ENCODE data around the gene SHROOM2. TPM values are rescaled to one million over a fixed set of nuclear protein-coding genes. Genes with fewer than 3 reads are reported as not detected.
A peak's percentile ranks its signal among the peaks of the same experiment; 100 is the strongest.
"Not testable (repeated sequence)": the region's sequence is repeated elsewhere in the genome, so short reads cannot be mapped to it uniquely, and the experiment has no call there.

The SHROOM2 gene
- total RNA-seq, 1 donor from 2014 or later, result 33.0 TPM

GRCh38 chrX:9781941-9782340 lies 4.3 kb upstream of the SHROOM2 start:
- no peak for DNase-seq (ENCODE audit: low read depth)

GRCh38 chrX:9784332-9784731 lies 1.9 kb upstream of the SHROOM2 start:
- no peak for DNase-seq (ENCODE audit: low read depth)

- peak; percentile 1 for DNase-seq (ENCODE audit: low read depth)
Observed at GRCh38 chrX:9785254-9785943, 830 bp upstream of the SHROOM2 start.

GRCh38 chrX:9786798-9787635 lies 788 bp downstream of the SHROOM2 start:
- DNase-seq (ENCODE audit: low read depth), result peak; percentile 49

GRCh38 chrX:9788911-9789310 lies 2.7 kb downstream of the SHROOM2 start:
- DNase-seq (ENCODE audit: low read depth), result peak; percentile 76

GRCh38 chrX:9789555-9789954 lies 3.3 kb downstream of the SHROOM2 start:
- DNase-seq (ENCODE audit: low read depth), result no peak

GRCh38 chrX:9790866-9791265 lies 4.6 kb downstream of the SHROOM2 start:
- DNase-seq (ENCODE audit: low read depth), result no peak

GRCh38 chrX:9794495-9794894 lies 8.3 kb downstream of the SHROOM2 start:
- no peak for DNase-seq (ENCODE audit: low read depth)

GRCh38 chrX:9797384-9798360 lies 11.4 kb downstream of the SHROOM2 start:
- DNase-seq (ENCODE audit: low read depth), result no peak

GRCh38 chrX:9802737-9803136 lies 16.5 kb downstream of the SHROOM2 start:
- DNase-seq (ENCODE audit: low read depth), result no peak

GRCh38 chrX:9804444-9804843 lies 18.2 kb downstream of the SHROOM2 start:
- no peak for DNase-seq (ENCODE audit: low read depth)

GRCh38 chrX:9805956-9806355 lies 19.7 kb downstream of the SHROOM2 start:
- DNase-seq (ENCODE audit: low read depth), result no peak

GRCh38 chrX:9807355-9808182 lies 21.3 kb downstream of the SHROOM2 start:
- DNase-seq (ENCODE audit: low read depth), result no peak

GRCh38 chrX:9809876-9810275 lies 23.6 kb downstream of the SHROOM2 start:
- not testable (repeated sequence) for DNase-seq (ENCODE audit: low read depth)

- not testable (repeated sequence) for DNase-seq (ENCODE audit: low read depth)
Observed at GRCh38 chrX:9811086-9811485, 24.9 kb downstream of the SHROOM2 start.

- DNase-seq (ENCODE audit: low read depth), result peak; percentile 17
Observed at GRCh38 chrX:9816084-9816700, 30.0 kb downstream of the SHROOM2 start.

GRCh38 chrX:9821572-9821971 lies 35.3 kb downstream of the SHROOM2 start:
- DNase-seq (ENCODE audit: low read depth), result no peak

GRCh38 chrX:9824554-9824953 lies 38.3 kb downstream of the SHROOM2 start:
- no peak for DNase-seq (ENCODE audit: low read depth)

GRCh38 chrX:9825129-9825790 lies 39.0 kb downstream of the SHROOM2 start:
- DNase-seq (ENCODE audit: low read depth), result no peak

- no peak for DNase-seq (ENCODE audit: low read depth)
Observed at GRCh38 chrX:9825966-9826365, 39.7 kb downstream of the SHROOM2 start.

Data from renal cortical epithelial cell (primary cell).